Measurements from ENCODE around the gene CASP1.

DNA sequence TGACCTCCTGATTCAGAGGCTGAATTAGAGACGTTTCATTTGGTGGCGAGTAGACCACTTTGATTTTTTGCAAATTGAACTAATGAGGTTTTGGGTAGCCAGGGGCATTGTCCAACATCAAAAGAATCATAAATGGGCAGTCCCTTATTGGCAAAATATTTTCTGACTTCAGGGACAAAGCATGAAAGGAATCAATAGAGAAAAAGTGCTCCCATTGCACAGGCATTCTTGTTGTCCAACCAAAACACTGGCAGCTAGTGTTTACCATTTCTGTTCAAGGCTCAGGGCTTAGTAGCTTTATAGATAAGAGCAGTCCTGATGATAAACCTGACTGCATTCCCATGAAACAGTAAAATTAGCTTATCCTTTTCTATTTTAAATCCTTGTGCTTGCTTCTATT lies 16.6 kb upstream of the CASP1 start:
- TF ChIP-seq, protein P1, sequence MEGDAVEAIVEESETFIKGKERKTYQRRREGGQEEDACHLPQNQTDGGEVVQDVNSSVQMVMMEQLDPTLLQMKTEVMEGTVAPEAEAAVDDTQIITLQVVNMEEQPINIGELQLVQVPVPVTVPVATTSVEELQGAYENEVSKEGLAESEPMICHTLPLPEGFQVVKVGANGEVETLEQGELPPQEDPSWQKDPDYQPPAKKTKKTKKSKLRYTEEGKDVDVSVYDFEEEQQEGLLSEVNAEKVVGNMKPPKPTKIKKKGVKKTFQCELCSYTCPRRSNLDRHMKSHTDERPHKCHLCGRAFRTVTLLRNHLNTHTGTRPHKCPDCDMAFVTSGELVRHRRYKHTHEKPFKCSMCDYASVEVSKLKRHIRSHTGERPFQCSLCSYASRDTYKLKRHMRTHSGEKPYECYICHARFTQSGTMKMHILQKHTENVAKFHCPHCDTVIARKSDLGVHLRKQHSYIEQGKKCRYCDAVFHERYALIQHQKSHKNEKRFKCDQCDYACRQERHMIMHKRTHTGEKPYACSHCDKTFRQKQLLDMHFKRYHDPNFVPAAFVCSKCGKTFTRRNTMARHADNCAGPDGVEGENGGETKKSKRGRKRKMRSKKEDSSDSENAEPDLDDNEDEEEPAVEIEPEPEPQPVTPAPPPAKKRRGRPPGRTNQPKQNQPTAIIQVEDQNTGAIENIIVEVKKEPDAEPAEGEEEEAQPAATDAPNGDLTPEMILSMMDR (IDR thresholded peaks at IDR 0.05 in 4 of 5, conservative IDR thresholded peaks at IDR 0.05 in 1 of 5), result no peak
- TF ChIP-seq POLR2A (IDR thresholded peaks at IDR 0.05), result no peak
